Activated T-helper 9 cell treated with anti-CD3 and anti-CD28 coated beads, Interleukin-2, amount 50 U/mL, for 16 hours (primary cell): ENCODE data around the gene TMEM35B.
"Not testable (repeated sequence)": the region's sequence is repeated elsewhere in the genome, so short reads cannot be mapped to it uniquely, and the experiment has no call there.

Experiments
- DNase-seq: peaks from one replicate; pipeline ENCODE4 v3.0.0-alpha.2; 2020; ENCODE audit warnings: low read depth

Gene TMEM35B

DNA sequence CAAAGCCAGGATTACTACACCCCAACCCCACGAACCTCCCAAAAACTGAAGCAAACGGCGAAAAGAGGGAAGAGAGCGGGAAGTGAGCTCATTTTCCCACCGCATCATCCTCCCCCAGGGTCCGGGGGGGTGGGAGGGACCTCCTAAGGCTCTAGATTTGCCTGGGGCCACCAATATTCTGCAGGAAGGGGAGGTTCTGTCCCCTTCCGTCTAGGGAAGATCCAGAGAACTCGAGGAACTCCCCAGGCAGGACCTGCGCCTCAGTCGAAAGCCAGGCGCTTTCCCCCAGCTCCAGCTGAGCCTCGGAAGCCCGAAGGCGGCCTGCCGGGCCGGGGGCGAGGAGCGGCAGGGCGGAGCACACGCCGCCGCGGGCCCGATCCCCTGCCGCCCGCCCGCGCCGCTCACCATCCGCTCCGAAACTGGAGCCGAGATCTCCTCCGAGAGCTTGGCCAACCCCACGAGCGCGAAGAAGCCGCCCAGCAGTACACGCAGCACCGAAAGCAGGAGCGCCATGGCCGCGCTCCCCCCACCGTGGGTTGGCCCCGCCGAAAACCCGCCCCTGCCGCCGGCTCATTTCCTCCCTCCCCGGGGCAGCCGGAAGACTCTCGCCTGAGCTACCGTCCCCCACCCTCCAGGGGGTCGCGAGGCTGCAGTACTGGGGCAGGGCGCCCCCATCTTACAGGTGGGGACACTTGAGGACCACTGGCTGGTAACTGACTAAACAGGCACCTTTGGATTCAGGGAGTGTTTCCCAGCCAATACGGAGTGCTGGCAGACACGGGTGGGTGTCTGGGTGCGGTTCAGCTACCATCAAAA, at the start of gene TMEM35B:
Gene TMEM35B (minus strand): TSS at position 555 of the 816 bp plus-strand sequence. CDS start 42 bp downstream, at position 513.
- DNase-seq = peak; percentile 70

DNA sequence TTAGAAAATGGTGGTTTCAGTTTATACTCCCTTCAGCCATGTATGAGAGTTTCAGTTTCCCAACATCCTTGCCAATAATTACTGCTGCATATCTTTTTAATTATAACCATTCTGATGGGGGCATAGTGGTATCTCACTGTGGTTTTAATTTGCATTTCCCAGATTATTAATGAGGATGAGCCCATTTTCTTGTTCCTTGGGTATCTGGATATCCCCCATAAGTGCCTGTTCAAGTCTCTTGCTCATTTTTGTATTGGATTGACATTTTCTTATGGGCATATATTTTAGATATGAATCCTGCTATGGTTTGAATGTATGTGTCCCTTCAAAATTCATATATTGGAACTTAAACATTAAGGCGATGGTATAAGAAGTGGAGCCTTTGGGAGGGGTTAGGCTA, 48.2 kb upstream of the TMEM35B start:
- DNase-seq = no peak

DNA sequence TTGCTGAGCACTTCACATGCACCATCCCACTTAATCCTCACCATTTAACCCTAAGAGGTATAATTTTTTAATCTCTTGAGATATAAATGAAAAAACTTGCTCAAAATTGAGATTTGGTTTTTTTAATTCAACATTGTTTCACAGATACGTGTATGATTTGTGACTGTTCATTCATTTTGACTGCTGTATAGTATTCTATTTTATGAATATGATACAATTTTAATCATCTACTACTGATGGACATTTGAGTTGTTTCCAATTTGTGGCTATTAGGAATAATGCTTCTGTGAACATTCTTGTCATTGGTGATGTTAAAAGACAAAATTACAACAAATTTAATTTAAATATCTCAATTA, 47.2 kb upstream of the TMEM35B start:
- DNase-seq = no peak

DNA sequence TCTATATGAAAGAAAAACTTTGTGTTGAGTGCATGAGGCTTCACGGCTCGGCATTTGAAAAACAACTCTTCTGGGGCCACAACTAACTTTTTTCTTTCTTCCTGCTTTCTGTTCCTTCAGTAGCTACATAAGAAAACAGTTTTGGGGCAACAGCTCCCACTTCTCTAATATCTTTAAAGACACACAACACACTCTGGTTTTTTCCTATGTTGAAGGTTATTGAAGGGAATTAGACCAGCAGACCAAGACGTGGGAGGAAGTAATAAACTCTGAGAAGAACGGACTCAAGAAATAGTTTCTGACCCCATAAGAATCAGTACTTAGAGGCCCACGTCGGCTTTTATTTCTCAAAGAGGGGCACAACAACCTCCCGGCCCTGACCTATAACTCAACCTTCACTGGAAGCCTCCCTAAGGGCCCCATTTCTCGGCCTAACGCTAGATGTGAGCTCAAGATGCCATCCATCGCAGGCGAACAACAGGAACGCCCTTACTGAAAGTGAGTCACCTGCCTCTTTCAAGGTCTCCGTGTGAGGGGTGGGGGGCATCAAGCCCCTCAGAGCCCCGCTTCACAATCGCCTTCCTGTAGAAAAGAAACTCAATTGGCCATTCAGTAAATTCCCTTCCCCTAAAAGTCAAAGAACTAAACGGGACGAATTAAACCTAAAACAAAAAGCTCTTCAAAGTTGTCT, 45.8 kb upstream of the TMEM35B start:
- peak; percentile 14 for DNase-seq

DNA sequence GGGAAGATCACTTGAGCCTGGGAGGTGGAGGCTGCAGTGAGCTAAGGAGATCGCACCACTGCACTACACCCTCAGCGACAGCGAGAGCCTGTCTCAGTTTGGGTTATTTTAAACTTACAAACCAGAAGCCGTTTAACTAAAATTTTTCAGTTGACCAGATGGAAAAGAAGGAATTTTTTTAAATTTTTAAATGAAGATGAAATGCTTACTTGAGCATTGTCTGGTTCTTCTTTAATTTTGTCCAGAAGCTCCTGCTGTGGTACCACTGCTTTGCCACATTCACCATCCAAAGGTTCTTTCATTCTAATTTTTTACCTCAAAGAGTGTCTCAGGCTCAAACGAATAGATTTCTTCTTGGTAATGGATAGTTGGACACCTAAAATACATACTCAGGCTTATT, 45.2 kb upstream of the TMEM35B start:
- no peak for DNase-seq

DNA sequence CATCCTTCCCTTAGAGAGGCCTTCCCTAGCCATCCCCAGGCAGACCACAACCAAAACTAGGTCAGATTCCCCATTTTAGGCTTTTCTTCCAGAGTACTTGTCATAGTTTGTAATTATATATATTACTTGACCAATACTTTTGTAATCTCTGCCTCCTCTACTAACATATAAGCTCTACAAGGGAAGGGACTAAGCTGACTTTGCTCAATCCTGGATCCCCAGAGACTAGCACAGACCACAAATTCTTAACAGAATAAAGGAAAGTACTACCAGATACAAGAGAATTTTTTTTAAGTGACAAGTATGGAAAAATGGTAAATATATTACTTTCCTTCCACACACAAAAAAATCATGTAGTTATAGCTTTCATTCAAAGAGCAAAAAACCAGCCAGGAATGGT, 44.6 kb upstream of the TMEM35B start:
- DNase-seq = no peak

DNA sequence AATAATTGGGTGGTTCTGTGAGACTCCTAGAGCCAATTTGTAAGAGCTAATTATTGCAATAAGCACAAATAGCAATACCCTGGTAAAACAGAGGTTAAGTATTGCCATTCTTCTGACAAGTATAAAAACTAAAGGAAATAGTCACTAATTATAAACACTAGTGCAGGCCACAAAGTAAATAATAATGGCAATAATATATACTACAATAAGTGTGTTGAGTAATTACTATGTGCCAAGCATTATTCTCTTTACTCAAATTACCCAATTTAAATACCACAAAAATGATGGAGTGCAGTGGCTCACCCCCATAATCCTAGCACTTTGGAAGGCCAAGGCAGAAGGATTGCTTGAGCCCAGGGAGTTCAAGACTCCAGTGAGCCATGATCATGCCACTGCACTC, 31.3 kb upstream of the TMEM35B start:
- no peak for DNase-seq

DNA sequence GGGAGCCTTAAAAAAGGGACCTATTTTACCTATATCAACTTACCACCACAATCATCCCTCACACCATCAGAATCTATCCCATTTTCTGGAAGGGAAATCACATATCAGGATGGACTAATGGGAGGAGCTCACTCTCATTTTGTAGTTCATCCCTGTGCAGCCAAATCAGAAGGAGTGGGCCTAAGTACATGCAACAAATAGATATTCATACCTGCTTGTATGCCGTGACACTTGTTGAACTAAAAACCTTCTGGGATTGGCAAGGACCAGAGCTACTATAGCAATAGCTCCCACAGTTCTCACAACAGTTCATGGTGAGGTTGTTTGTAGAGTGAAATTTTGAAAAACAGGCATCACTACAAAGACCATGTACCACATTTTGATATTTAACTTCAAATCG, 29.3 kb upstream of the TMEM35B start:
- no peak for DNase-seq

DNA sequence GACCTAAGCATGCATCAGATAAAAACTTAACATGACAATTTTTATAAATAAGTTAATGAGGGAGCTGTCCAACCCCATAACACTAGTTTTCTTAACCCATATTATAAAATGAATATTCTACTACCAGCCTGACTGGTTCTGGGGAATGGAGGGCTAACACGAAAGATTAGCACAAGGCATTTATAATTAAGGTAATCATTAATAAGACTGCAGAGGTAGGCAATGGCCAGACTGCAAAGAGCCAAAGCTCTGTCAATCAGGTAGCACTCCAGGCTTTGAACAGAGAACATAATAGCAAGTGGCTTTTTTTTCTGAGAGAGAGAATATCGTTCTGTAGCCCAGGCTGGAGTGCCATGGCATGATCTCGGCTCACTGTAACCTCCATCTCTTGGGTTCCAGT, 20.6 kb upstream of the TMEM35B start:
- DNase-seq = no peak

DNA sequence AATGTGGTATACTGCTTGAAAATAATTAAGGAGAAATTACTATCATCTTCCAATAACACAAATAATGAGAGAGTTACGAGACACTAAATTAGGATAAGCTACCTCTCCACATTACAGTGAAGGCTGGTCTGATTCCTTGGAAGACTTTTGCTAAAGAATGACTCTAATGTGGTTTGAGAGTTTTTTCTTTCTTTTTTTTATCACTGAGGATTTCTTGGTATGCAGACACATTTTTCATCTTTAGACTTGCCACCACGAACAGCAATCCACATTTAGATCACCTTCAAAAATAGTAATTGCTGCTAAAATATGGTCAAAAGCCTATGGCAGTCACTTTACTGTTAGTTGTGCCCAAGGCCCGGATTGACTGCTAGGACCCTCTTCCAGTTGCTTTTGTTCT, 16.6 kb upstream of the TMEM35B start:
- no peak for DNase-seq

DNA sequence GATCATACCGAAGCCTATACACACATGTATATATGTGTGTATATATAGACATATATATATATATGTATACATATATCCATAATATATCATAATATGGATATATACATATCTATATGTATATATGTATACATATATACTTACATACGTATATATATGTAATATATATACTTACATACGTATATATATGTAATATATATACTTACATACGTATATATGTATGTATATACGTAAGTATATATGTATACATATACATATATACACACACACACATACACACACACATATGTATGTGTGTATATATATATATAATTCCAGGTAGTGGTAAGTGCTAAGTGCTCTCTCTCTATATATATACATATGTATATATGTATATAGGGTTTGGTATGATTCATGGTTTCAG, 9.7 kb upstream of the TMEM35B start:
- no peak for DNase-seq

DNA sequence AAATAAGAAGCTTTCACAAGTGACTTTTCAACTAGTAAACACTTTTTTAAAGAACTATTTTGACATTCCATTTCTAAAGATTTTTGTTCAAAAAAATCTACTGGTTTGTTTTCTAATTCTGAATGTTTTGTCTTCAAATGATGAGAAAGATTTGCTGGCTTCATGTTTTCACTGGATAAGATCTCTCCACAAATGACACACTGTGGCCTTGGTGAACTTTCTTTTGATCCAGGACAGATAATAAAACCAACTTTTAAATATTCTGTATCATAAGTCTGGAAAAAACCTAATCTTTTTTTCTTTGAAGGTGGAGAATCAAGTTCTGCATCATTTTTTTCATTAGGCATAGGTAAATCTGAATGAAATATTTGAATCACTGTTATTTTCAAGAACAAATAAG, 3.4 kb upstream of the TMEM35B start:
- no peak for DNase-seq

DNA sequence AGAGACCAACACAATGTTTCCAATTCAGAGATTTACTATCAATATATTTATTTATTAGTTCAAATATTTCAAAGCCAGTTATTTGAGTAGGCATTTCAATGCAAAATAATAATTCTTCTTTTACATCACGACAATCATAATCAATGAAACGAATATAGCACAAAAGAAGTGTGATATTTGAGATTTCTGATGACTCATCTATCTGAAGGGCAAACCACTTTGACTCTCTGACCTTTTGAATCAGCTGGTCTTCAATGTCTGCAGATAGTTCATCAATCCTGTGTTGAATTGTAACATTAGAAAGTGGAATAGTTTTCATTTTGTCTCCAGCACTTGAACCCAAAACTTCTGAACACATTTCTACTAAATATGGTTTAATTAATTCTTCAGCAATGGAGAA, 3.0 kb upstream of the TMEM35B start:
- no peak for DNase-seq

DNA sequence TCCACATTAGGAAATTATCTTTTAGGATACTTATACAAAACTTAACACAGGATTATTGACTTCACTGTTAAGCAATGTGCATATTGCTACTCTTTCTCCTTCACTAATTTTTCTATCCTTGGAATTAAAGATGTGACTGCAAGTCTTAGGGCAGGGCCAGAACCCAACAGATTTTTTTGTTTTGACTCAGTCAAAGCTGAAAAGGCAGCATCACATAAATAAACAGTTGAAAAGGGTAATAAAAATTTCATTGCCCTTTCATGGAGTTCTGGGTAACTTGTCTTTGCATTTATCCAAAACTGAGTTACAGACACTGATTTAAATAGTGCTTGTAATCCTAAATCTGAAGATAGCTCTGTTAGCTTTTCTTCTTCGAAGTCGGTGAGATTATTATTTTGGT, 1.9 kb upstream of the TMEM35B start:
- DNase-seq = no peak

DNA sequence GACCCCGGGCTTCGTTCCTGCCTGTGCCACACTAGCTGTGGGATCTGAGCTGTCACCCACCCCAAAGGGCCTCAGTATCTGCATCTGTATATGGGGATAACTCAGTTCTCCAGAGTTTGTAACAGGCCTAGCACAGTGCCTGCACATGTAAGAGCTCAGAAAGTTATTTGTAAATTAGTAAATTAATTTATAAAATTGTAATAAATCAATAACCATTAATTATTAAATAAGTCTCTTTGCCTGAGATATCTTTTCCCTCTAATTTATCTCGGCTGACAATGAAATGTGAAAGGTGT, 410 bp upstream of the TMEM35B start:
- not testable (repeated sequence) for DNase-seq

DNA sequence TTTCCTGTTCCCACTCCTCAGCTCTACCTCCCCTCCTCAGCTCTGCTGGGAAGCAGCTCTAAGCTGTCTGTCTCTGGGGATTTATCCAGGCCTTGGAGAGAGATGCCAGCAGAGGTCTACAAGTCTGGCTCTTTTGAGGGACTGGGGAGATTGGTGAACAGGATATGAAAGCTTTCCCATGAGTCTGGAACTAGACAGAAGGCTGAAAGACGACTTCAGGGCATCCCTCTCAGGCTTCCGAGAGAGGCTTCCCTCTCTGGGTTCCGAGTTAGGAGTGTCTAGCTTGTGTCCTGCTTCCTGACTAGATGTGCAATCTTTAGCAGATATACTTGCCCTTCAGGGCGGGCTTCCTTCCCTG, 733 bp downstream of the TMEM35B start:
- no peak for DNase-seq

DNA sequence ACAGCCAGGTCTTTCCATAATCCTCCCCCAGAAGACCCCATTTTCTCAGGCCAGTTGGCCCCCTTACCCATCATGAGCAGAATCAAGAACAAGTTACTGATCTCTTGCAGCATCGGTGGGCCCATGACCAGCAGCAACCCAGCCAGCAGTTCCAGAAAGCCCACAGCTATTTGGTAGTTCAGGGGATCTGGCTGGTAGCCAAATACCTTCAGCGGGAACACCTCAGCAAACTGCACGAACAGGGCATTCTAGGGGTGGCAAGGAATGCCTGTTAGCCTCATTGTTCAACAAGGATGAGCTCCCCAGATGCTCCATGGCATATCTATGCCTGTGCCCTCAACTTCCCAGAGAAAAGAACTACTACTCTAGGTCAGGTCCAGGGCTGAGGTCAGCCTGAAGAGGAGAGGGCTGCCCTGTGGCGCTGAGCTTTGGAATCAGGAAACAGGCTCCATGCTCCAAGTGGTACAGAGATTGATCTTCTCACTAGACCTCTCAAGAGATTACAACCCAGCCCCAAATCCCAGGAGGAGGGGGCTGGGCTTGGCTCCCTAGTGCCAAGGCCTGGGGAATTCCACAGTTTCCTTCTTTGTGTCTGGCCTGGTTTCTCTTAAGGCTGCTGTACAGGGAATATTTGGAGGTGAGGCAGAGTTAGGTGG, 1.3 kb downstream of the TMEM35B start:
- no peak for DNase-seq

DNA sequence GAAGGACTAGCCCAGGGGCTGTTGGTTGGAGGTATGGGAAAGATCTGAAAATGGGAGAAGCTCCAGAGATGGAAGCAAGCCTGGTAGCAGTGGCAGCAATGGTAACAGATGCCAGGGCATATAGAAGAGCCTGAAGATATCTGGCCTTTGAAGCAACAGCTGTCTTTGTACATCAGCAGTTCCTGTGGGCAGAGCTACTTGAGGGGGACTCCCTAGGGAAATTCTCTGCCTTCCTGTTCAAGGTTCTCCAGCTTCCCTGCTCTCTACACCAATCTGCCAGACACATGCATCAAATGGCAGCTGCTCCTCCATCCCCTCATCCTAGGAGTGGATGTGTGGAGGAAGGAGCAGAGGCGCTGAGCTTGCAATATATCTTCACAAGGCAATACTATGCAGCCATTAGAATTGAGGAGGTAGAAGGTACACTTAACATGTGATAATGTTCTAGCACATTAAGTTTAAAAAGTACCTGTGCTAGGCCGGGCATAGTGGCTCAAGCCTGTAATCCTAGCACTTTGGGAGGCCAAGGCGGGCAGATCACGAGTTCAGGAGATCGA, 2.2 kb downstream of the TMEM35B start:
- DNase-seq = no peak

DNA sequence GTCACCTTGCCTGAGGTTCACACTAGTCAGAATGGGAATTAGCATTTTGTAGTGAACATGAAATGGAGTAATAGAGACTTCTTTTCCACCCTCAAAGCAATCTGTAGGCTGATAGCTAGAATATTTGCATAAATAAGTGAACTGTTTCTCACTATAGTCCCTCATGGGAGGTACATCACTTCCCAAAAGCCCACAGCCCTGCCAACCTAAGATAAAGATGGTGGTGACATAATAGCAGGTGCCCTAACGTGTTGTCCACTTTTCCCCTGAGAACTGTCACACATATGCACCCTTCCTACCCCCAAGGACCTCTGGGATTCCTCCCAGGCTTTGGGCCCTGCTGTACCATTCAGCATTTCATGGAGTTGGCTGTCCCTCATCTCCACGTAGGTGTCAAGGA, 4.4 kb downstream of the TMEM35B start:
- no peak for DNase-seq

DNA sequence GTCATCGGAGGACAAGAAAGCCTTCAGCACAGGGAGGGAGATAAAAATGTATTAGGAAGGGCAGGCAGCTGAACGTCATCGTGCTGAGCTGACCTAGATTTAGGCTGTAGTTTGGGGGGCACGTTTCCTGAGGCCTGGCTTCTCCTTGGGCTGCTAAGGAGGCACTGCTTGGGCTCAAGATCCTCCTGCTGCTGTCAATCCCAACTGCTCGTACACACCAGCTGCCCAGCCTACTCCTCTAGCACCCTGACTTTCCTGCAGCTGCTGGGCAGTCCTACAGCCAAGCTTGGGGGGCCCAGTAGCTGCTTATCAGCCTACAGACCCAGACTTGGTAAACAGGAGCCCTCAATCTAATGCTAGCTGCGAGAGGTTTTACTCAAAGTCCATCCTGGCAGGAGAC, 6.2 kb downstream of the TMEM35B start:
- DNase-seq = no peak

DNA sequence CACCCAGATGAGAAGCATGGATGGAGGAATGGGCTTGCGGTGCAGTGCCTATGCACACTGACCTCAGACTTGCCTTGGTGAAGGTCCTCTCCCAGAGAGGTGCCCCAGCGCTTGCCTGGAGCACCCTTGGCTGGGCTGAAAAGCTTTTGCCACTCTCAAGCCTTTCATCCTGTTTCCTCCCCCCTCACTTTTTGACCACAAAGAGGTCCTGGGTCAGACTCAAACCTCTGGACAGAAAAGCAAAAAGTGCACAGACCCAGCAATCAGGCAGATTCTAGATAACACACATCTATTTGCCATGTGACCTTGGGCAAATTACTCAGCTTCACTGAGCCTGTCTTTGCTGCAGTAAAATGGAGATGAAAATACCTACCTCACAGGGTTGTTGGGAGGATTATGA, 7.3 kb downstream of the TMEM35B start:
- DNase-seq = no peak

DNA sequence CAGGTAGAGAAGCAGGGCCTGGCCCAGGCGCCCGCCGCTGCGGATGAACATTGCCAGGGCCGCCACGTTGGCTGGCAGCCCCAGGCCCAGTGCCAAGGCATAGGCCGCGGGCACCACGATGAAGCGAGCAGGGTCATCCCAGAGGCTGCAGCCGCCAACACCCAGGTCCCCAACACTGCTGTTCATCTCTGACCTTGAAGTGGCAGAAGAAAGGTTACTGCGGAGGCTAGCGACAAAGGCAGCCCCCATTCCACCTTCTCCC, 8.0 kb downstream of the TMEM35B start:
- DNase-seq = no peak

DNA sequence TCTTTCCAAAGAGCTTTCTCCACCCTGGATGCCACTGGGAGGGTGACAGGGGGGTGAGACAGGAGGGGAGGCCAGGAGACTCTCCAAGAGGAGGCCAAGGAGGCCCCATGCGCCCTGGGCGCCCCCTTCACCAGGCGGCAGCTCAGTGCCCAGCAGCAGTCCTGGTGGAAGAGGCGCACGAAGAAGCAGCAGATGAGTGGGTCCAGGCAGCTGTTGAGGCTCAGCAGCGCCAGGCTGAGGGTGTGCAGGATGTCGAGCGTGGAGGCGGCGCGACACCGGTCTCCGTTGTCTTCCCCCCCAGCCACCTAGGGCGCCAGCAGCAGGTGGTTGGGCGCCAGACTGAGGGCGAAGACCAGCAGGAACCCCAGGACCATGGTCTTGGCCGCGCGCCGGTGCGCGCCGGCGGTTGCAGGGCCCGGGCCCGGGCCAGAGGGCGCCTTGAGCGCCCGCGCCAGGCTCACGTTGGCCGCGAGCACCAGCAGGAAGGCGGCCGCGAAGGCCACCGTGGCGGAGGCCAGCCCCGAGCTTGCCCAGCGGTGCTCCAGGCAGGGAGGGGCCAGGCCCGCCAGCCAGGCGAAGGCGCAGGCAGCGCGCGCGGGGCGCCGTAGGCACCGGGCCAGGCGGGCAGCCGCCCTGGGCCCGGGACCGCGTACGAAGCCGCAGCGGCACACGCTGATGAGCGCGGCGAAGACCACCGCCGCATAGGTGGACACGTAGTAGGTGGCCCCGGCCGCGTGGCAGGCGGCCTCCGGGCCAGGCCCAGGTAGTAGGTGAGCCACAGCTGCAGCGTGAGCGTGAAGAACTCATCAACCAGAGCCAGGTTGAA, 8.6 kb downstream of the TMEM35B start:
- DNase-seq = no peak
